SIG-M5 (cell line): ENCODE measurements around the gene CLEC2L.

Experiments used
- DNase-seq: peaks from one replicate; lab custom pipeline; 2025; lab: John Stamatoyannopoulos, UW

CLEC2L gene

DNA sequence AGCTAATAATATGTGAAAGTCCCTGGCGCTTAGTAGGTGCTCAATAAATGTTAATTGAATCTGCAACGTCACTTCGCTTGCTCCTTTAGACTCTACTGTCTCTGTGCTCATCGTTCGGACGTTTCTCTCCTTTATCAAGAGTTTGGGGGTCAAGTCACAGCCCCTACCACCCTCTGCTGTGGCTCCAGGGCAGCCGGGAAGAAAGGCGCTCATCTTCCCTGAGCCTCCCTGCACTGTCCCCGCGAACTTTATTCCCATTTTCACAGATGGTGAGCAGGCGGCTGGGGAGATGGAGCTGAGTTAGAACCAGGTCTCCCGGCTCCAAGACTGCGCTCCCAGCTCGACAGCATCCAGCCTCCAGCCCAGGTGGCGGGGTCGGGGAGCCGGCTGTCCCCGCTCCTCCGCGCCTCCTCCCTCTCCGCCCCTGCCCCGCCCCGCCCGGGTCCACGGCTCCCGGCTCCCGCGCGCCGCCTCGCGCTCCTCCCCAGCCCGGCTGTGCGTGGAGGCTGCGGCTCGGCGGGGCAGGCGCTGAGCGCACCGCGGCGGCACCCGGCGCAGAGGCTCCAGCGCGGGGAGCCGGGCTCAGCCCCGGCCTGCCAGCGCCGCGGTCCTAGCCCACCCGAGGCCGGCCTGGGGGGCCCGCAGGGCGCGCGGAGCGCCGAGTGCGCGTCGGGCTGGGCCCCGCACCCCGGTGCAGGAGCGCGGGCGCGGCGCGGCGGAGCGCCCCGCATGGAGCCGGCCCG is at the start of gene CLEC2L:
TSS of gene CLEC2L (plus strand) at position 487 of the 743 bp plus-strand sequence. CDS start at position 730, 243 bp downstream.
- DNase-seq: no peak

- no peak for DNase-seq
These were observed 47.3 kb upstream of the CLEC2L start for GRCh38 chr7:139476139-139476538.

GRCh38 chr7:139476891-139477290 is 46.6 kb upstream of the CLEC2L start:
- DNase-seq: no peak

DNA sequence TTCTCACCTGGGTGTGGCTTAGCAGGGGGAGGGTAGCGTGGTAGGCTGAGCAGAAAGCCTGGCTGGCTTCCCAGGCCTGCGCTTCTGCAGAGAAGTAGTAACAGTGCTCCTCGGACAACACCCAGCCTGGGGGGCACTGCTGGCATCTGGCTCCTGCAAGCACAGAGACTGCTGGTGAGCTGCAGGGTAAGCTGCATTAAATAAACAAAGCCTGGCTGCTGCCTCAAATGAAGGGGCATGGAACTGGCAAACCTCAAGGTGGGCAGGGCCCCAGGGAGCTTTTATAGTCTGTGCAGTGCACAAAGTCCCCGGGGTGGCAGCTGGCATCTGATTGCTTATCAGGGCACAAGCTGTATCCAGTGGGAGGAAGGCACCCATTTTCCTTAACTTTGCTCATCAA is 43.9 kb upstream of the CLEC2L start:
- no peak for DNase-seq

DNA sequence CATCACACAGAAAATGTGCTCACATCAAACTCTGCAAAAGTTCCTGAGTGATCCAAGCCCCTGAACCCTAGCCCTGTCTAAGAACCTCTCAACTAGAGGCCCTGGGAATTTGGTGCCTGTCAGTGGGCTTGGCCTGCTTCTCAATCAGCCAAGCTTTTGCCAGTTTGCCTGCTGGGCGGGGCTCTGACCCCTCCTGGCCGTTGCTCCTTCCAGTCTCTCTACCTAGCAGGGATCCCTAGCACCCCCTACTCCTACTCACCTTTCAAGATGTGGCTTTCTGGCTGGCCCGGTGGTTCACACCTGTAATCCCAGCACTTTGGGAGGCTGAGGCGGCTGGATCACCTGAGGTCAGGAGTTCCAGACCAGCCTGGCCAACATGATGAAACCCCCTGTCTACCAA is 42.1 kb upstream of the CLEC2L start:
- DNase-seq: no peak

DNA sequence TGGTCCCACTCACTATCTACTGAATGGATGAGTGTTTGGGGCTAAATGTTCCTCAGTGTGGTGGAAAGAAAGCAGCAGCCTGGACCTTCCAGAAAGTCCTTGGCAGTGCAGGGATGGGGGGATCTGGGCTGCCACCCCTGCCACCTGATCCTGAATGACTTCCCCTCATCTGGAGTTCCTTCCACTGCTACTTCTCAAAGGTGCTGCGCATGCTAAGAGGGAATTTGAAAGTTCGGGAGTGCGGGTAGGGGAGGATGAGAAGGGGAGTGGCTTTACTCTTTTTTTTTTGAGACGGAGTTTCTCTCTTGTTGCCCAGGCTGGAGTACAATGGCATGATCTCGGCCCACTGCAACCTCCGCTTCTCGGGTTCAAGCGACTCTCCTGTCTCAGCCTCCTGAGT is 41.4 kb upstream of the CLEC2L start:
- no peak for DNase-seq

- DNase-seq: no peak
These were observed 40.6 kb upstream of the CLEC2L start for GRCh38 chr7:139482662-139483466.

- DNase-seq: no peak
These were observed 36.0 kb upstream of the CLEC2L start for GRCh38 chr7:139487366-139488080.

- no peak for DNase-seq
These were observed 34.7 kb upstream of the CLEC2L start for GRCh38 chr7:139488810-139489209.

DNA sequence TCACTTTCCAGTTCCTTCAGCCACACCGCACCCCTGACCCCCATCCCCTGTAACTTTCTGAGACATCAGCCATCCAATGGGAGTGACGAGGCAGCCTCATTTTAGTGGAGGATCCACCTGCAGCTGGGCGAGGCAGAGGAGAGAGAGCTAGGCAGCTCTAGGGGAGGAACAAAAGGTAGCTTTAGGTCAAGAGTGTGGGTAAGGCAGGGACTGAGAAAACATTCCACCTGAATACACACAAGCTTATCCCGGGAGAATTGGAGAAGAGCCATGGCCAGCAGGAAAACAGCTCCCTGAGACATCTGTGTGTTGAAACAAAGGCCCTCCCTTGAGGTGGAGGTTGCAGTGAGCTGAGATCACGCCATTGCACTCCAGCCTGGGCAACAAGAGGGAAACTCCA is 33.4 kb upstream of the CLEC2L start:
- no peak for DNase-seq

GRCh38 chr7:139492293-139492692 is 31.2 kb upstream of the CLEC2L start:
- no peak for DNase-seq

GRCh38 chr7:139494835-139495579 is 28.5 kb upstream of the CLEC2L start:
- DNase-seq: no peak

GRCh38 chr7:139495580-139496125 is 27.8 kb upstream of the CLEC2L start:
- DNase-seq: no peak

DNA sequence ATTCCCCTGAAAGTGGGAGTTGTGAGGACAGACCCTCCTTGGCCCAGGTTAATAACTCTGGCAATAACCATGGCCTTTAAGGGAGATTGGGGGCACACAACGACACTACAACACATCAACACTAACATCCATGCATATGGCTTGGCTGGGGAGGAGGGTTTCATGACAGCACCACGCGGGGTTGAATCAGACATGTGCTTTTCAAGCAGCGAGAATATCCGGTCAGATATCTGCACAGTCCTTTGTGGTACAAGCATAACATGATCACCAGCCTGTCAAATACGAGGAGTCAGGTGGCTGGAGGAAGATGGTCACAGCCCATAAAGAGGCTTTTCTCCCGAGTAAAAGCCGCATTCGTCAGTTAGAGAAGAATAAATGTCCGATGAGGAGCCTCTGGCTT is 27.0 kb upstream of the CLEC2L start:
- DNase-seq: no peak

DNA sequence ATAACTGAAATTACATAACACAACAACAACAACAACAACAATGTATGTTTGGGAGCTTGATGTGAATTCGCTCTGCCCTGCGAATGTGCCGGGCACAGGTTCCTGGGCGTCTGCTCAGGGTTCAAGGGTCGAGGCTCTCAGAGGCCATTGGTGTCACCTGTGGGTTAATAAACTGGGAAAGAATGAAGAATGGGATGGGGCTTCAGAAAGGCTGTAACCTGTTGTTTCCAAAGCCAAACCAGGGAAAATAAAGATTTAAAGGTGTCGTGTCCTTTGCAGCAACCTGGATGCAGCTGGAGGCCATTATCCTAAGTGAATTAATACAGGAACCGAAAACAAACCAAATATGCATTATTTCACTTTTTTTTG is 22.7 kb upstream of the CLEC2L start:
- DNase-seq: no peak

- DNase-seq: no peak
These were observed 21.3 kb upstream of the CLEC2L start for GRCh38 chr7:139502226-139502625.

- no peak for DNase-seq
These were observed 17.9 kb upstream of the CLEC2L start for GRCh38 chr7:139505563-139505962.

GRCh38 chr7:139509535-139509934 is 13.9 kb upstream of the CLEC2L start:
- no peak for DNase-seq

DNA sequence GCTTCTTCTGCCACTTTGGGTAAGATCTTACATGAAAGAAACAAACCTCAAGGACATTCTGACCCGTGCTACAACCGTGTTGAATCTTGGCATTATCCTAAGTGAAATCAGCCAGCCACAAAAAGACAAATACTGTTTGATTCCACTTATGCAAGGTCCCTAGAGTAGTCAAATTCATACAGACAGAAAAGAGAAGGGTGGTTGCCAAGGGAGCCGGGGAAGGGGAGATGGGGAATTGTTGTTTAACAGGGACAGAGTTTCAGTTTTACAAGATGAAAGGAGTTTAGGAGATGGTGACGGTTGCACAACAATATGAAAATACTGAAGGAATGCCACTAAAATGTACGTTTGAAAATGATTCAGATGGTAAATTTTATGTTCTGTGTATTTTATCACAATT is 12.2 kb upstream of the CLEC2L start:
- no peak for DNase-seq

GRCh38 chr7:139515266-139515665 is 8.2 kb upstream of the CLEC2L start:
- no peak for DNase-seq

DNA sequence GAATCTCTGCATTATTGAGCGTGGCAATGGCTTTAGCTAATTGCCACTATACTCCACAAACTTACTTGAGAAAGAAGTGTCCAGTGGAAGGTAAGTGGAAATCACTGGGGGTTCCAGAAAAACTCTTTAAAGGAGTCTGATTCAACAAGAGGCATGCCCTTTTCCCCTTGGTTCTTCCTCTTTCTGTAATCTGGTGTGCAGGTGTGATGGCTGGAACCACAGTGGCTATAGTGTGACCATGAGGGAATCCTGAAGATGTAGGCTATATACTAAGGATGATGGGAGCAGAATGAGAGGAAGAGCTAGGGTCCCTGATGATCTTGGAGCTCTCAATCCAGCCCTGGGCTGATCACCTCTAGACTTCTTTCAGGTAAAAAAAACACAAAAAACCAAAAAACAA is 2.0 kb upstream of the CLEC2L start:
- no peak for DNase-seq

DNA sequence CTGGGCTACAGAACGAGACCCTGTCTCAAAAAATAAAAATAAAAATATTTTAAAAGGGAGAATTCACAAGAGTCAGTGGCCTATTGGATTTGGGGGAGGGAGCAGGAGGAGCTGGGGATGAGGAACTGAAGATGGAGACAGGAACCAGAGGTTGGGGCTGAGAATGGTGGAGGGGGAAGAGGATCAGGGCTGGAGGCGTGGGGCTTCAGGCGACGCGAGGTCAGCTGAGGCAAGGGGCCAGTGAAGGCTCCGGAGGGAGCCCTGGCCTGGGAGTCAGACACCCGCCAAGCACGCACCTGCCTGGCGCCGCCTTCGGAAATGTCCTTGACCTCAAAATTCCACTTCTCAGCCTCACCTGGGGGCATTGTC is 671 bp upstream of the CLEC2L start:
- DNase-seq: no peak
